ENCODE results near the gene METTL1.

The METTL1 gene

GRCh38 chr12:57767876-57768275 lies 4.0 kb downstream of the METTL1 start:
- no peak for DNase-seq (ENCODE audit: low spot score)

GRCh38 chr12:57767305-57767698 lies 4.6 kb downstream of the METTL1 start:
- DNase-seq (ENCODE audit: low spot score): no peak

GRCh38 chr12:57766464-57767304 lies 5.2 kb downstream of the METTL1 start, which contains the start of gene CYP27B1:
Gene CYP27B1 (minus strand): TSS chr12:57767078. CDS start chr12:57767041, 37 bp downstream.
- no peak for DNase-seq (ENCODE audit: low spot score)

GRCh38 chr12:57765698-57766463 lies 6.0 kb downstream of the METTL1 start:
- no peak for DNase-seq (ENCODE audit: low spot score)

- DNase-seq (ENCODE audit: low spot score): no peak
Observed at GRCh38 chr12:57765003-57765697, 6.8 kb downstream of the METTL1 start.

- no peak for DNase-seq (ENCODE audit: low spot score)
Observed at GRCh38 chr12:57764662-57765002, 7.3 kb downstream of the METTL1 start.

GRCh38 chr12:57763881-57764661 lies 7.8 kb downstream of the METTL1 start:
- DNase-seq (ENCODE audit: low spot score): no peak

GRCh38 chr12:57762463-57762862 lies 9.4 kb downstream of the METTL1 start:
- no peak for DNase-seq (ENCODE audit: low spot score)

GRCh38 chr12:57761391-57761998 lies 10.4 kb downstream of the METTL1 start:
- no peak for DNase-seq (ENCODE audit: low spot score)

- no peak for DNase-seq (ENCODE audit: low spot score)
Observed at GRCh38 chr12:57760347-57760982, 11.4 kb downstream of the METTL1 start.

GRCh38 chr12:57759360-57759980 lies 12.4 kb downstream of the METTL1 start:
- peak; percentile 82 for DNase-seq (ENCODE audit: low spot score)

GRCh38 chr12:57758552-57759359 lies 13.1 kb downstream of the METTL1 start:
- DNase-seq (ENCODE audit: low spot score): no peak

- DNase-seq (ENCODE audit: low spot score): no peak
Observed at GRCh38 chr12:57757771-57758170, 14.1 kb downstream of the METTL1 start.

GRCh38 chr12:57756406-57757341 lies 15.2 kb downstream of the METTL1 start:
- peak; percentile 98 for DNase-seq (ENCODE audit: low spot score)

GRCh38 chr12:57755454-57756372 lies 16.2 kb downstream of the METTL1 start:
- DNase-seq (ENCODE audit: low spot score): peak; percentile 71

GRCh38 chr12:57755194-57755453 lies 16.8 kb downstream of the METTL1 start:
- DNase-seq (ENCODE audit: low spot score): no peak

- DNase-seq (ENCODE audit: low spot score): peak; percentile 86
Observed at GRCh38 chr12:57754411-57755193, 17.3 kb downstream of the METTL1 start, which contains the start of gene MARCHF9. Gene MARCHF9 (plus strand): TSS chr12:57755103. CDS start chr12:57755529, 426 bp downstream.
